Ishikawa (cell line): ENCODE measurements around the gene EDIL3.

ENCODE experiments used
- EGR1 ChIP-seq: IDR thresholded peaks from 2 replicates; pipeline ENCODE4 v1.6.1; 2012
- EP300 ChIP-seq: IDR thresholded peaks from 2 replicates; pipeline ENCODE4 v1.6.1; 2012; ENCODE audit warnings: borderline replicate concordance
- FOXM1 ChIP-seq: IDR thresholded peaks from 2 replicates; pipeline ENCODE4 v1.6.1; 2012; ENCODE audit warnings: low read depth, borderline replicate concordance
- NFIC ChIP-seq: IDR thresholded peaks from 2 replicates; pipeline ENCODE4 v1.6.1; 2012
- RAD21 ChIP-seq: IDR thresholded peaks from 2 replicates; pipeline ENCODE4 v1.6.1; 2012; ENCODE audit warnings: low read depth
- TAF1 ChIP-seq: IDR thresholded peaks from 2 replicates; pipeline ENCODE4 v1.6.1; 2012; ENCODE audit warnings: low read depth, mild to moderate bottlenecking
- TCF12 ChIP-seq: IDR thresholded peaks from 2 replicates; pipeline ENCODE4 v1.6.1; 2012; ENCODE audit warnings: low read depth
- YY1 ChIP-seq: IDR thresholded peaks from 2 replicates; pipeline ENCODE4 v1.6.1; 2012; ENCODE audit warnings: low read depth
- ZBTB7A ChIP-seq: IDR thresholded peaks from 2 replicates; pipeline ENCODE4 v1.6.1; 2012; ENCODE audit warnings: low read depth
- TF ChIP-seq, protein P1 (sequence below): IDR thresholded peaks from 2 replicates; pipeline ENCODE4 v1.6.1; 2012
- TF ChIP-seq, protein P2 (sequence below): IDR thresholded peaks from 2 replicates; pipeline ENCODE4 v1.6.1; 2012
- TF ChIP-seq, protein P3 (sequence below): IDR thresholded peaks from 2 replicates; pipeline ENCODE4 v1.6.1; 2012; ENCODE audit warnings: low read depth, mild to moderate bottlenecking

DNA sequence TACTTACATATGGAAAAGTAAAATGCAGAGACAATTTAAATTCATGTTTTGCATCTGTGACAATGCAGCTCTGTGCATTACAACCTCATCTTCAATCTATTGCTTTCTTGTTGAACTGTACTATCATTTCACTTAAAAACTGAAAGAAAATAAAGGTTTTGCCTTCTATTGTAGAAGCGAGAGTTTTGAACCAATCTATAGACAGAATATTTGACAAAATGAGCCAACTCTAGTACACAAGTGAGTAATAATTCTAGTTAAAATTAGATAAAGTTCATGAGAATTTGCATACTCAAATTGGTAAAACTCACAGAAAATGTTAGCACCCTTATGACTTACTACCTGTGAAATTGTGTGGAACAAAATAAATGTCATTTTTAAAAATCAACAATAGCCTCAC is 123.7 kb downstream of the EDIL3 start:
- TF ChIP-seq YY1 (no peak), TAF1 (no peak), RAD21 (no peak), ZBTB7A (no peak), FOXM1 (no peak), TCF12 (no peak), EP300 (no peak), NFIC (no peak), EGR1 (no peak)
- TF ChIP-seq, protein P1, sequence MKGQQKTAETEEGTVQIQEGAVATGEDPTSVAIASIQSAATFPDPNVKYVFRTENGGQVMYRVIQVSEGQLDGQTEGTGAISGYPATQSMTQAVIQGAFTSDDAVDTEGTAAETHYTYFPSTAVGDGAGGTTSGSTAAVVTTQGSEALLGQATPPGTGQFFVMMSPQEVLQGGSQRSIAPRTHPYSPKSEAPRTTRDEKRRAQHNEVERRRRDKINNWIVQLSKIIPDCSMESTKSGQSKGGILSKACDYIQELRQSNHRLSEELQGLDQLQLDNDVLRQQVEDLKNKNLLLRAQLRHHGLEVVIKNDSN = no peak
- TF ChIP-seq, protein P2, sequence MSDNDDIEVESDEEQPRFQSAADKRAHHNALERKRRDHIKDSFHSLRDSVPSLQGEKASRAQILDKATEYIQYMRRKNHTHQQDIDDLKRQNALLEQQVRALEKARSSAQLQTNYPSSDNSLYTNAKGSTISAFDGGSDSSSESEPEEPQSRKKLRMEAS = no peak
- TF ChIP-seq, protein P3, sequence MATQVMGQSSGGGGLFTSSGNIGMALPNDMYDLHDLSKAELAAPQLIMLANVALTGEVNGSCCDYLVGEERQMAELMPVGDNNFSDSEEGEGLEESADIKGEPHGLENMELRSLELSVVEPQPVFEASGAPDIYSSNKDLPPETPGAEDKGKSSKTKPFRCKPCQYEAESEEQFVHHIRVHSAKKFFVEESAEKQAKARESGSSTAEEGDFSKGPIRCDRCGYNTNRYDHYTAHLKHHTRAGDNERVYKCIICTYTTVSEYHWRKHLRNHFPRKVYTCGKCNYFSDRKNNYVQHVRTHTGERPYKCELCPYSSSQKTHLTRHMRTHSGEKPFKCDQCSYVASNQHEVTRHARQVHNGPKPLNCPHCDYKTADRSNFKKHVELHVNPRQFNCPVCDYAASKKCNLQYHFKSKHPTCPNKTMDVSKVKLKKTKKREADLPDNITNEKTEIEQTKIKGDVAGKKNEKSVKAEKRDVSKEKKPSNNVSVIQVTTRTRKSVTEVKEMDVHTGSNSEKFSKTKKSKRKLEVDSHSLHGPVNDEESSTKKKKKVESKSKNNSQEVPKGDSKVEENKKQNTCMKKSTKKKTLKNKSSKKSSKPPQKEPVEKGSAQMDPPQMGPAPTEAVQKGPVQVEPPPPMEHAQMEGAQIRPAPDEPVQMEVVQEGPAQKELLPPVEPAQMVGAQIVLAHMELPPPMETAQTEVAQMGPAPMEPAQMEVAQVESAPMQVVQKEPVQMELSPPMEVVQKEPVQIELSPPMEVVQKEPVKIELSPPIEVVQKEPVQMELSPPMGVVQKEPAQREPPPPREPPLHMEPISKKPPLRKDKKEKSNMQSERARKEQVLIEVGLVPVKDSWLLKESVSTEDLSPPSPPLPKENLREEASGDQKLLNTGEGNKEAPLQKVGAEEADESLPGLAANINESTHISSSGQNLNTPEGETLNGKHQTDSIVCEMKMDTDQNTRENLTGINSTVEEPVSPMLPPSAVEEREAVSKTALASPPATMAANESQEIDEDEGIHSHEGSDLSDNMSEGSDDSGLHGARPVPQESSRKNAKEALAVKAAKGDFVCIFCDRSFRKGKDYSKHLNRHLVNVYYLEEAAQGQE = no peak
